Type B pancreatic cell (in vitro differentiated cells): Measurements from ENCODE around the gene ZNF473. TPM values are rescaled to one million over a fixed set of nuclear protein-coding genes. Genes with fewer than 3 reads are reported as not detected.

Source experiments
- DNase-seq: peaks from one replicate; pipeline ENCODE4 v3.0.0; 2021; ENCODE audit warnings: mixed read lengths; ENCODE audit not compliant: unreplicated experiment; ENCODE audit errors: extremely low spot score
- H3K27ac Mint-ChIP-seq: 2 replicates; pipeline ENCODE4 v1.8.0; 2021; ENCODE audit warnings: mild to moderate bottlenecking, mixed read lengths
- H3K27me3 Mint-ChIP-seq: 2 replicates; pipeline ENCODE4 v1.8.0; 2021; ENCODE audit warnings: mixed read lengths
- H3K36me3 Mint-ChIP-seq: 2 replicates; pipeline ENCODE4 v1.8.0; 2021; ENCODE audit warnings: mixed read lengths
- H3K4me1 Mint-ChIP-seq: one replicate; pipeline ENCODE4 v1.8.0; 2021; ENCODE audit warnings: mixed read lengths; ENCODE audit not compliant: unreplicated experiment
- H3K4me3 Mint-ChIP-seq: 2 replicates; pipeline ENCODE4 v1.8.0; 2021; ENCODE audit warnings: mild to moderate bottlenecking, mixed read lengths
- H3K9me3 Mint-ChIP-seq: 2 replicates; pipeline ENCODE4 v1.8.0; 2021; ENCODE audit warnings: mixed read lengths
- CTCF ChIP-seq: fragments of 200-600 bp; sonication (generic); conservative IDR thresholded peaks from 2 replicates; pipeline ENCODE4 v1.5.0; 2021; ENCODE audit warnings: antibody characterized with exemption, mild to moderate bottlenecking
- total RNA-seq: library from RNA; stranded (reverse); gene quantifications from 2 replicates; pipeline ENCODE4 v1.2.1, GENCODE V29; 2021; ENCODE audit warnings: low replicate concordance

ZNF473 gene
- total RNA-seq, 1 donor from 2014 or later, result 14.3 TPM

- peak overlapping the region; percentile 62 for H3K27ac Mint-ChIP-seq
- no peak for DNase-seq
- no peaks in the 10 kb centered on the region for H3K9me3 Mint-ChIP-seq
- H3K27me3 Mint-ChIP-seq, result no peaks in the 10 kb centered on the region
- H3K4me3 Mint-ChIP-seq, result no peak overlapping the region
- H3K4me1 Mint-ChIP-seq, result no peaks in the 10 kb centered on the region
- TF ChIP-seq CTCF, result no peak
- H3K36me3 Mint-ChIP-seq, result peaks cover 8% of the 10 kb centered on the region
Observed at GRCh38 chr19:50003810-50004419, 21.9 kb upstream of the ZNF473 start.

GRCh38 chr19:50005428-50005827 is 20.4 kb upstream of the ZNF473 start:
- DNase-seq, result no peak
- no peaks in the 10 kb centered on the region for H3K27me3 Mint-ChIP-seq
- H3K4me3 Mint-ChIP-seq, result no peak overlapping the region
- TF ChIP-seq CTCF, result no peak
- H3K36me3 Mint-ChIP-seq, result peaks cover 8% of the 10 kb centered on the region
- no peak overlapping the region for H3K27ac Mint-ChIP-seq
- H3K9me3 Mint-ChIP-seq, result no peaks in the 10 kb centered on the region
- H3K4me1 Mint-ChIP-seq, result no peaks in the 10 kb centered on the region

- H3K36me3 Mint-ChIP-seq, result peaks cover 5% of the 10 kb centered on the region
- H3K27me3 Mint-ChIP-seq, result no peaks in the 10 kb centered on the region
- no peak for DNase-seq
- H3K27ac Mint-ChIP-seq, result no peak overlapping the region
- no peak overlapping the region for H3K4me3 Mint-ChIP-seq
- H3K9me3 Mint-ChIP-seq, result no peaks in the 10 kb centered on the region
- TF ChIP-seq CTCF, result no peak
- no peaks in the 10 kb centered on the region for H3K4me1 Mint-ChIP-seq
Observed at GRCh38 chr19:50007170-50007569, 18.6 kb upstream of the ZNF473 start.

- H3K4me1 Mint-ChIP-seq, result no peaks in the 10 kb centered on the region
Observed at GRCh38 chr19:50007947-50008346, 17.9 kb upstream of the ZNF473 start.

GRCh38 chr19:50008532-50008931 is 17.3 kb upstream of the ZNF473 start:
- H3K27me3 Mint-ChIP-seq, result no peaks in the 10 kb centered on the region
- H3K4me1 Mint-ChIP-seq, result no peaks in the 10 kb centered on the region
- no peak overlapping the region for H3K27ac Mint-ChIP-seq
- peaks cover 5% of the 10 kb centered on the region for H3K36me3 Mint-ChIP-seq
- H3K4me3 Mint-ChIP-seq, result no peak overlapping the region
- TF ChIP-seq CTCF, result peak; percentile 57
- no peak for DNase-seq
- H3K9me3 Mint-ChIP-seq, result no peaks in the 10 kb centered on the region

More at GRCh38 chr19:50007947-50008346, 17.9 kb upstream of the ZNF473 start:
- no peak for DNase-seq
- Mint-ChIP-seq H3K27ac (no peak overlapping the region), H3K4me3 (no peak overlapping the region), H3K36me3 (peaks cover 4% of the 10 kb centered on the region), H3K9me3 (no peaks in the 10 kb centered on the region), H3K27me3 (no peaks in the 10 kb centered on the region)
- no peak for TF ChIP-seq CTCF
